DMS 273 (cell line): ENCODE results near the gene GPR15LG.

ENCODE experiments used
- DNase-seq: peaks from one replicate; lab custom pipeline; 2025; ENCODE audit not compliant: unreplicated experiment; lab: John Stamatoyannopoulos, UW

The GPR15LG gene

DNA sequence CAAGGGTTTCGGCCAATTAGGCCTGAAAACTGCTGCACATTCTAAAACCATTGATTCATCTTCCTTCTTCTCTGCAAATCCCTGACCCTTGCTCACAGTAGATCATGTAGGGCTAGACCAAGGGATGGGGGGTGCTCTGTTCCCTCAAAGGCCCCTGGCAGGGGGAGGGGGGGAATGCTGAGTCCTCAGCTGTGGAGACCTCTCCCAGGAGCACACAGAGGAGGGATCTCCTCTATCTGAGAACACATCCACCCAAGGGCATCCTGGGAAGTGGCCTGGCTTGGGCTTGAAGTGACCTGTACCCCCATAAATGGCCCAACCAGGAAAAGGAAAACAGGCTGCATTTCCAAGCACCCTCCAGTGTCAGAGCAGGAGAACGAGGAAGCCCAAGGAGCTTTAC lies 19.7 kb downstream of the GPR15LG start:
- DNase-seq, result no peak

DNA sequence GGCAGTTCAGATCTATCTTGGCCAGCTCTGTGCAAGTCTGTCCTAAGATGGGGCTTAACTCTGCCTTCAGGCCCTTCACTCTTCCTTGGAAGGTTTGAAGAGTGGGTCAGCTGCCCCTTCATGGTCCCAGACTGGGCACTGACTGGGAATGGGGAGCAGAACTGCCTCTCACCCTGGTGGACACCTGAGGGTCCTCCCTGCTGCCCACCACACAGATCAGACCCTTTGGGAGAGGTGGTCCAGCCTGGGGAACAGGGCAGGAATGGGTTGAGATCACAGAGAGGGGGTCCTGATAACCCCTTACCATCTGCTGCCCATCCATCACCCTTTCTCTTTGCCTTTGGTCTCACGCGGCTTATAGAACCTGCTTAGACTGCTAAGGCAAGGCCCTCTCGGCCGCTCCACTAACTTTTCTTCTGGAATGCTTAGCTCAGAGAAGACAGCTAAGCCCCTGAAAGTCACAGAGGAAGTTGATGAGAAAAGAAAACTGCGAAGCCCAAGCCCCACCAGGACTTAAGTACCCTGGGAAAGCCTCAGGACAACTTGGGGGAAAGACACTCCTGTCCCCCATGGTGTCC lies 20.3 kb downstream of the GPR15LG start:
- DNase-seq, result no peak

DNA sequence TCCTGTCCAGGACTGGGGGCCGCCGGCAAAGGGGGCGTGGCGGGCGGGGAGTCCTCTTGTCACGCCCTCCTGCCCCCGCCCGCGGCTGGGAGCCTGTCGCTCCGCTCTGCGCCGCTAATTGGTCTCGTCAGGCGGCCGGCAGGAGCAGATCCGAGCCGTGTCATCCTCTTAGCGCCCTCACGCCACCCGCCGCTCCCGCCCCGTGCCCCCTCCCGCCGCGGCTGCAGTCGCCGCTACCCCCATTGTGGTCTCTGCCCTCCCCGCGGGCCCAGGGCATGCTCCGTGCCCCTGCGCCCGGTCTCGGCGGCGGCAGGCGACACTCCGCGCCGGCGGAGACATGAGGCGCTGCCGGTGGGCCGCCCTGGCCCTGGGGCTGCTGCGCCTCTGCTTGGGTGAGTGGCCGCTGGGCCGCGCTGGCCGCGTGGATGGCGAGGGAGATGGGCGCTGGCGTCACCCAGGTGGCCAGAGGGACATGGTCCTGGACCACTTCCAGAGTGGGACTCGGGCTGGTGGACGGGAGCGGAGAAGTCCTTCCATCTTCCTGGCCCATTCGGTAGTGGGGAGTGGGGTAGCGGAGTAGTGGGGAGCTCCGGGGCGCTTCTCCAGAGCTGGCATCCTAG lies 20.9 kb downstream of the GPR15LG start, which contains the start of gene CDHR1:
CDHR1 (plus strand) TSS at position 114 of the 620 bp plus-strand sequence; CDS start at position 338, 224 bp downstream.
- DNase-seq, result peak; percentile 59

DNA sequence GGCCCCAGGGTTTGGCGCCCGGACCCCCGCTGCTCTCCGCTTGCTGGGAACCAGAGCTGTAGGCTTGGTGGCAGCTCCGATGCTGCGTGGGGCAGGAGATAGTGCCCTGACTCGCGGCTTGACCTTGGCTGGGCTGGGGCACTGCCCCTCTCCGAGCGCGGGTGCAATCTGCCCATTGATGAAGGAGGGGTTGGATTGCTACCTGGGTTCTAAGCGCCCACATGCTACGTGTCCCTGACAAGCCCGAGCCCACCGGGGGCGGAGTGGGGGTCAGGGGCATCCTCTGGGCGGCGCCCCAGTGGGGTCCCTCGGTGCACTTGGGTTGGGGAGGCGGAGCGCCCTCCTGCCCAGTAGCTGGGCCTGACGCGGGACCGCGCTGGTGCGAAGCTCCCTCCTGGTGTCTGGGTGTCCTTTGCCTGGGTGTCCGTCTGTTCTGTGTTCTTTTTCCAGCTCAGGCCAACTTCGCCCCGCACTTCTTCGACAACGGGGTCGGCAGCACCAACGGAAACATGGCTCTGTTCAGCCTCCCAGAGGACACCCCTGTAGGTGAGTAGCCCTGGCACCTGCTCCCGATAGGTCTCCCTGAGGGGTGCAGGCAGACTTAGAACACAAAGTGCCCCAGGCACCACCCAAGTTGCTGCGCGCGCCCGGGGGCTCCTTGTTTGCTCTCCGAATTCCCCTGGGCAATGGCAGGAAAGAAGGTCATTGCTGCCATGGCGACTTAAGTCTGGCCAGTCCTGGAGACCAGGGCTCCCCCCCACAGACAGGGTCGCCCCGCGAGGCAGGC lies 21.6 kb downstream of the GPR15LG start:
- DNase-seq, result no peak

DNA sequence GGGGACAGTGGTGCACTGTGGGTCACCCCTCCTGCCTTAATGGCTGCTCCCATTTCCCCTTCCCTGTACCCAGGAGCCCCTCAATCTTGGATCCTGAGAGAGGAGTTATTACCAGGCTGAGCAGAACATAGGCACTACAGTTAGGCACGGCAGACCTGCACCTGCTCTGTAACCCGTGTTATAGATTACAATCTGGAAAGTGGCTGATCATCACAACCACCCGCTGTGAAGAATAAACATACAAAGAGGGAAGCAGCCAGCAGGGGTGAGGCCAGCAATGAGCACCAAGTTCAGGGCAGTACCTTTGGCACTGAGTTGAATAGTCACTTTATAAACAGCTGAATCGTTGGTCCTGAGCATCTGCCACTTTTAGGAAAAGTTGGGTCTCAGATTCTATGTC lies 22.5 kb downstream of the GPR15LG start:
- DNase-seq, result peak; percentile 52

DNA sequence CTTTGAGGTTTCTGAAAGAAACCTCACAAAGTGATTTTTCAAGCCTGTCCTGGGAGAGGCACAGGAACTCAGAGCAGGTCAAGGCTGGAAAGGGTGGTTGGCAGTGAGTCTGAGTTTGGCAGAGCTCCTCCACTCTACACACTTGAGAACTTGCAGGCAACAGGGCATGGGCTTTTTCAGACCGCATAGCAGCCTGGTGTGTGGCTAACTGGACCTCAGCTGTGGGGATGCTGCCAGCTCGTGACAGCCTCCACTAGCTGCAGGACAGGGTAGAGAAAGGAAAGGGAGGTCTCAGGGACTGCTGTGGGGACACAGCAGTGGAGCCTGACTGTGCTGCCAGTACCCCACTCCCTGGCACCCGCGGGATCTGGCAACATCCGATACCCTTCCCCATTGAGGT lies 23.3 kb downstream of the GPR15LG start:
- DNase-seq, result no peak

DNA sequence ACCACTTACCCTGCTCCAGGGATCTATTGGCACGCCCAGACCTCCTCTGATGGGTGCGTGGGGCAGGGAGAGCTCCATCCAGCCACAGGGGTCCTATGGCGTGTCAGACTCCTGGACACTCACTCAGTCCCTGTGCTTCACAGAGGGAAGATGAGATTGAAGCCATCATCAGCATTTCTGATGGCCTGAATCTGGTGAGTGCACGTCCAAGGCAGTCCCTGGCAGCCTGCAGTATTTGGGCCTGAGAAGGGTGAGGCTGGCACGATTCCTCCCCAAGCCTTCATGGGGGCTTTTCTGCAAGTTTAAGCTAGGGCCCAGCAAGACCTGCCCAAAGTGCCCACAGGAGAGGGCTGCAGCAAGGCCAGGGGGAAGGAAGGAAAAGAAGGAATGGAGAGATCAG lies 24.0 kb downstream of the GPR15LG start:
- DNase-seq, result no peak

DNA sequence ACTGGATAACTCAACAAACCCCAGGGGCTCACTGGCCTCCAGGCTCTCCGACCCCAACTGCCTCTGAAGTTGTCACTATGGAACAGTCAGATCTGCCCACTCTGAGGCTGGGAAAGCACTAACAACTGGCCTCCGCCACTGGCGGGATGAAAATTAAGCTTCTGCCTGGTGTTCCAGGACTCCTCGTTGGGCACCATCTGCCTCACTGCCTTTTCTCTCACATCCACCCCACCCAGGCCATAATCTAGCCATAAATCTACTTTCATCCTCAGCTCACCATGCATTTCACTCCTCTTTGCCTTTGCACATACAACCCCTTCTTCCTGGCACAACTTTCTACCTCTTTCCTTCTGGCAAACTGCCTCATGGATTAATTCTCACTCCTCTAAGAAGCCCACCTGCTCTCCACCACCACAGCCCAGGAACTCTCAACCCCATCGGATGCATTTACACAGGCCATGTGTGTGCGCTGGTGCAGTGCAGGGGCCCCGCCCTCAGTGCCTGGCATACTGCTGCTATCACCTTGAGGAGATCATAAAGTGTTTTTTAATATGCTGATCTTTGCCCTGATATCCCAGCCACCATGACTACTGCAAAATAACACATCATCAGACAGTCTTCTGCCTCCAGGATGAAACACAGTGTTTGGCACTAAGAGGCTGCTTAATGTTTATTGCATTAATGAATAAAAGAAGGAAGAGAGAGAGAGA lies 24.8 kb downstream of the GPR15LG start:
- peak; percentile 65 for DNase-seq

DNA sequence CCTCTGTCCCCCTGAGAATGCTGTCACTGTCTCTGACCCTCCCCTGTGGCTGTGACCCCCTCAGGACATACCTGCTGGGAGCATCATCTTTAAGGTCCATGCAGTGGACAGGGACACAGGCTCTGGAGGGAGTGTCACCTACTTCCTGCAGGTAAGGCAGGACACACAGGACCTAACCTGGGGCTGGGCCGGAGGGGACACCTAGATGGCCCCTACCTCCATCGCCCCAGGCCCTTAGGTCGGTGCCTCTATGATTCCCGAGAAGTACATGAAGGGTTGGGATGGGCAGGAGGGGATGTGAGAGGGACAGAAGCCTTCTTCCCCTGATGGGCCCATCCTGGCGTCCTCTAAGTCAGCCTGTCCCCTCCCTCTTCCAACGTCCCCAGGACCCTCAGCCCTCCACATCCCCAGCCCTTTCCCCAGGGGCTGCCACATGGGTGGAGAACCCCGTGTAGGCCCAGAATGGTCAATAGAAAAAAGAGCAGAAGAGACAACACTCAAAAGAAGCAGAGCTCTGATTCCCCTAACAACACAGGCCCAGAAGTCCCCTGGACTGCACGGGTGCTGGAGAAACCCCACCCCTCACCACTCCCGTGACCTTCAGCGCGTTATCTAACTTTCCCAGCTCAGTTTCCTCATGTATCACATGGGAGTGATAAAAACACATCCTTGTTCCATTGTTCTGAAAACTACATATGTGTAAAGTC lies 27.1 kb downstream of the GPR15LG start:
- no peak for DNase-seq

DNA sequence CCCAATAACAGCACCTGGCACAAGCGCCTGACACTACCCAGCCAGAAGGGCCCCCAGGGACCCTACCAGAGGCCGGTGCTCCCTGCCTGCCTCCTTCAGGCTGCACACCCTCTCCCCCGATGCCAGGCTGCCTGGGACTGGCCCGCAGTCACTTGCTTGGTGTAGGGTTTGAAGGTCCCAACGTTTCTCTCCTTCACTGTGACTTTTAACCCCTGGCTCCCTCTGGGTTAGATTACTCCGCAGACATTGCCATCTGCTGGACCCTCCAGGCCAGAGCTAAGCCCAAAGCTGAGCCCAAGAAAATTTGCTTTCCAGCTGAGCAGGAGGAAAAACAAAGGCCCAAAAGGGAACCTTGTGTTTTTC lies 27.6 kb downstream of the GPR15LG start:
- no peak for DNase-seq

DNA sequence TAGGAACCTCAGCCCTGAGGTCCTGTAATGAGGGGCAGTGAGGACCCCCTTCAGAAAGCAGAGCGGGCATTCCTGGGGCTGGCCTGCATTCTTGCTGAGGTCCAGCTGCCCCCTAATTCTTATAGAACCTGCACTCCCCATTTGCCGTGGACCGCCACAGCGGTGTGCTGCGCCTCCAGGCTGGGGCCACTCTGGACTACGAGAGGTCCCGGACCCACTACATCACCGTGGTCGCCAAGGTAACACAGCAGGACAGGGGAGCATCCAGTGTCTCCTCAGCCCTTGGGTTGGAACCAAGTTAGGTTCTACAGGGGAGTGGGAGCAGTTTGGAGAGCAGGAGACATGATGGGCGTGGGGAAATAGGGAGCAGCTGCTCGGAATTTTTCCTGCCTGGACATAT lies 28.1 kb downstream of the GPR15LG start:
- no peak for DNase-seq

DNA sequence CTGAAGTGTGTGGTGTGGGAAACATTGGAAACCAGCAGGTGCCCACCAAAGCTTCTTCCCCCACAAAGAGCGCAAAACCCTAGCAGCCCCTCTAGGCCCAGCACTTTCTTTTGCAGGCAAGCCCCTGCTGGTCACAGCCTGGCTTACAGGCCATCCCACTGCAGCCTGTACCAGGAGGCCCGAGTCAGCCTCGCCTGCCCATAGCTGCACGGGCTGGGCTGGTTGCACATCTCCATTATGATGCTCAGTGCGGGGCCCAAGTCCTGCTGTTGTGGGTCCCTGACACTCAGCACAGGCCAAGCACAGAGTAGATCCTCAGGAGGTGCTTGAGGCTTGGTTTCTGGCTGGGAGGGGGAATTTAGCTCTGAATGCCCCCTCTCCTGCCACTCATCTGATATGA lies 28.7 kb downstream of the GPR15LG start:
- DNase-seq, result no peak

DNA sequence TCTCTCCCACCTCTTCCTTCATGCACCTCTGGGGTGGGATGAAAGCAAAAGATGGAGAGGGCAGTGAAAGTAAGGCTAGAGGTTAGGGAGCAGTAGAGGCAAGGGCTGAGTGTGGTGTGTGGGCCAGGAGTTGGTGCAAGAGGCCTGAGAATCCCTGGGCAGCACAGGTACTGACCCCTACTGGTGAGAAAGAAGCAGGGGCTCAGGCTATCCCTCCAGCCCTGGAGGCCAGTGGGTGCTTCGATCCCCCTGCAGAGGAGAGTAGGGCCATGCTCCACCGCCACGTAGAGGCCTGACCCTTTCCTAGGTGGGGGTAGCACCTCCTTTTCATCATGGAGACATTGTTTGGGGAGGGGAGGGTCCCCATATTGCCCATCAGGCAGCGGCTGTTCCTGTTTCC lies 30.5 kb downstream of the GPR15LG start:
- DNase-seq, result peak; percentile 12

DNA sequence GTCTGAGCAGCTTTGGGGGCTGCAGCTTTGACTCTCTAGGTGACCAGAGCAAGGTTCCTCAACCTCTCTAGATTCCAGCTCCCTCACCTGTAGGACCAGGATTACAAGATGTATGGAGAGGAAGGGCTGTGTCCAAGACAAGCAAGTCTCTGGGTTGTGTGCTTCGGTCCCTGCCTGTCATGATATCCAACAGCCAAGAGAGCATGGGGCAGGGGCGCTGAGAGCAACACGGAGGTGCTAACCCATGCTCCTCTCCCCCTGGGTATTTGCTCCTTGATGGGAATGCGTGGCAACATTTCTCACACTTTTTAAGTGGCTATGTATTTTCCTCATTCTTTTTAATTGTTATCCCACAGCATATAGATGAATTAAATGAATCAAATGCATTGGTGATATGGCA lies 31.0 kb downstream of the GPR15LG start:
- no peak for DNase-seq

DNA sequence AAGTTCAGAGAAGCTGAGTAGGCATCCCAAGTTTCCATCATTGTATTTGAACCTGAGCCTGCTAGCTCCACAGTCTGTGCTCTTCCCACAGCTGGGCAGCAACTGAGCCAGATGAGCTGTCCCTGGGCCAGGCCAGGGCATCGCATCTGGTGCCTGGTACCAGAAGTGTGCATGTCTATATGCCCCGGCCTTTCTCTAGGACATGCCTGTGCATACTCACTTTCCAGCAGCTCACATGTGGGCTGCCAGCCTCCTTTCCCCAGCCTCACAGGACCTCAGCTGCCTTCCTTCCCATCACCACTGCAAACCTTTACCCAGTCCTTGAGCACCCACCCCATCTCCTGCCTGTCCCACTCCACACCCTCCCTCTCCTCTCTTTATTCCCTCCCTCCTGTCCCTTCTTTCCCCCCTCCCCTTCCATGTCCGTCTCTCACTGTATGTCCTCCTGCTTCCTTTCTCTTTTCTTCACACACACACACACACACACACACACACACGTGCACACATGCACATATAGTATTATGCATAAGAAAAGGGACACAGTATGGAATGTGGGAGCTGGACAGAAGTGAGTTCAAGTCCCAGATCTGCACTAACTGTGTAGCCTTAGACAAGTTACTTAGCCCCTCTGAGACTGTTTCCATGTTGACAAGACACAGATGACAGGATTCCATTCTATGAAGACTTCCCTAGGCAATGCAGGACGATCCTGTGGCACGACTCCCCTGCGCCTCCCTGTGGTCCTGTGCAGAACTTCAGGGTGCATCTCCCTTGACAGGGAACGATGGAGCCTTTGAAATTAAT lies 31.6 kb downstream of the GPR15LG start:
- DNase-seq, result peak; percentile 80

DNA sequence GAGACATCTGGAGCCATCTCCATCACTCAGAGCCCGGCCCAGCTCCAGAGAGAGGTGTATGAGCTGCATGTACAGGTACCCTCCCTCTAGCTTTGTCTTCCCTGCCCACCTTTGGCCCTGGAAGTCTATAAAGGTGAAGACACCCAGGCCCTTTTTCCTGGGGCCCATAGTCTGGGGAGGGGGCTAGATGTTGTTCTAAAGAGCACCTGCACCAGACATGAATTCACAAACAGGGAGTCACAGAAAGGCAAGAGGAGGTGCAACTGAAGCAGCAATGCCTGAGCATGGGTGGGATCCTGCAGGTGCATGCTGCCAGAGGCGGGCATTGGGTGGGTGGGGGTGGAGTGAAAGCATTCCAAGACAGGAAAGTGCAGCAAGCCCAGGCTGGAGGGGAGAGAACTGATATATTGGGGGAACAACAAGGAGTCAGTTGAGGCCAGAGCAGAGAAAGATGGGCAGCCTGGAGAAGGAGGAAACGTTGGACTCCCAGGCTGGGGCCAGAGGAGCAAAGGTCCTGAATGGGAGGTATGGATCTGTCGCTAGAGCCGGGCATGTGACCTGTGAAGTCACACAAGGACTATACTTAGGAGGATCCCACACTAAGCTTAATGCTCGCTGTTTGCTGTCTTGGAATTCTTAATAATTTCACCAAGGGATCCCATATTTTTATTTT lies 32.4 kb downstream of the GPR15LG start:
- no peak for DNase-seq

DNA sequence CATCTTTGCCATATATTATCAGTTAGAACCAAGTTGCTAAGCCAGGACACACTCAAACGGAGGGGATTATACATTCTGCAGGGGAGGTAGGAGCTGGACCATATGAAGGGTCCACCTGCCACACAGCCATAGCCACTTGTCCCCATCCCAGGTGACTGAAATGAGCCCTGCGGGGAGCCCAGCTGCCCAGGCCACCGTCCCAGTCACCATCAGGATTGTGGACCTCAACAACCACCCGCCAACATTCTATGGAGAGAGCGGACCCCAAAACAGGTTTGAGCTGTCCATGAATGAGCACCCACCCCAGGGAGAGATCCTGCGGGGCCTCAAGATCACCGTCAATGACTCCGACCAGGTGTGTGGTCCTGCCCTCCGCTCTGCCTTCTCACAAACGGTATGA lies 34.4 kb downstream of the GPR15LG start:
- DNase-seq, result no peak

DNA sequence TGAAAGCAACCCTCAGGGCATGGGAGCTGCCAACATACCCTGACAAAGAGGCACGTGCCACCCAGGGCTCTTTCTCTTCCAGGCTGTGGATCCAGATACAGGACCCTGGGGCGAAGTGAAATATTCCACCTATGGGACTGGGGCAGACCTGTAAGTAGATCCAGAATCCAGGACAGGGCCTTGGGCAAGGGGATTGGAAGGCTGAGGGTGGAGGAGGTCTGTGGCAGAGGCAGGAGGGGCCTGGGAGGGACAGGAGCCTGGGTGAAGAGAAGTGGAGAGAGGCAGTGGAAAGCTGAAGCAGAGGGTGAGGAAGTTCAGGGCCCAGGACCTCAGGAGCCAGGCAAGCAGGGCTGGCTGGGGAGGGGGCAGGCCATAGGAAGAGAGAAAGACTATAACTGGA lies 38.0 kb downstream of the GPR15LG start:
- DNase-seq, result no peak

DNA sequence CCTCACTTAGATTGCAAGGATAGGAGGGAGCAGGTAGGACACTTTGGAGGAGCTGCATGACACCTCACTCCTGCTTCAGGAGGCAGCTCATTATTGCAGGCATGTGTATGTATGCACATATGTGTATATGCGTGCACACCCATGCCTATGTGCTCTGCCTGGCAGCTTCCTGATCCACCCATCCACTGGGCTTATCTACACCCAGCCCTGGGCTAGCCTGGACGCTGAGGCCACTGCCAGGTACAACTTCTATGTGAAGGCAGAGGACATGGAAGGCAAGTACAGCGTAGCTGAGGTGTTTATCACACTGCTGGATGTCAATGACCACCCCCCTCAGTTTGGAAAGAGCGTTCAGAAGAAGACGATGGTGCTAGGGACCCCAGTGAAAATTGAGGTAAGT lies 38.4 kb downstream of the GPR15LG start:
- DNase-seq, result no peak

DNA sequence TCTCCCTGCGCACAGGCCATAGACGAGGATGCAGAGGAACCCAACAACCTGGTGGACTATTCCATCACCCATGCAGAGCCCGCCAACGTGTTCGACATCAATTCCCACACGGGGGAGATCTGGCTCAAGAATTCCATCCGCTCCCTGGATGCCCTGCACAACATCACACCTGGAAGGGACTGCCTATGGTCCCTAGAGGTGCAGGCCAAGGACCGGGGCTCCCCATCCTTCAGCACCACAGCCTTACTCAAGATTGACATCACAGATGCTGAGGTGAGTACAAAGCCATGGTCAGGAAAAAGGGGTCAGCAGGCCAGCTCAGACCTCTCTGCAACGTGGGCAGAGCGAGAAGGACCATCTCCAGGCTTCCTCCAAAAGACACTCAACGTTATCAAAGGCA lies 39.5 kb downstream of the GPR15LG start:
- no peak for DNase-seq
